HEK293 (cell line): Measurements from ENCODE around the gene PCBP3.

Experiments
- CTCF ChIA-PET: fragments of 350-600 bp; formaldehyde crosslinking; extraction: SDS; loops from one replicate; lab custom pipeline; 2021; ENCODE audit warnings: antibody characterized with exemption; lab: Yijun Ruan, JAX
- POLR2A ChIA-PET: fragments of 300-600 bp; formaldehyde crosslinking; extraction: SDS; loops from one replicate; lab custom pipeline; 2020; ENCODE audit warnings: antibody characterized with exemption, inconsistent platforms; lab: Yijun Ruan, JAX
- H3K27ac ChIP-seq: fragments of 200-500 bp; sonication (Bioruptor generic); 2 replicates; pipeline ENCODE4 v1.5.1; 2014; ENCODE audit warnings: low read depth, low read length, control low read depth, inconsistent platforms; ENCODE audit errors: extremely low read depth
- H3K36me3 ChIP-seq, 2 experiments: fragments of 200-500 bp in 1 of 2; sonication (Bioruptor generic) in 1 of 2; 1 replicate in 1 of 2; 2 replicates in 1 of 2; pipeline ENCODE4 v1.5.1; 2014 to 2017; ENCODE audit warnings: inconsistent platforms in 2 of 2, low read length in 2 of 2; ENCODE audit not compliant: control insufficient read depth in 2 of 2, insufficient read depth in 1 of 2
- H3K4me1 ChIP-seq: fragments of 200-500 bp; sonication (Bioruptor generic); 2 replicates; pipeline ENCODE4 v1.5.1; 2014; ENCODE audit warnings: mild to moderate bottlenecking, low read length, inconsistent platforms; ENCODE audit not compliant: control insufficient read depth, insufficient read depth
- H3K4me3 ChIP-seq: 2 replicates; pipeline ENCODE4 v1.5.1; 2011; ENCODE audit warnings: low read depth, mild to moderate bottlenecking, control low read depth, low read length, moderate library complexity
- H3K9me3 ChIP-seq: fragments of 200-500 bp; sonication (Bioruptor generic); 2 replicates; pipeline ENCODE4 v1.5.1; 2014; ENCODE audit warnings: low read depth, low read length, inconsistent platforms; ENCODE audit not compliant: control insufficient read depth, insufficient read depth
- GLIS2 ChIP-seq: fragments of 450-650 bp; formaldehyde crosslinking; IDR thresholded peaks from 2 replicates; pipeline ENCODE4 v1.5.1; 2016; ENCODE audit warnings: missing biosample characterization, missing genetic modification characterization
- SP2 ChIP-seq: fragments of 450-650 bp; formaldehyde crosslinking; IDR thresholded peaks from 2 replicates; pipeline ENCODE4 v1.5.1; 2016; ENCODE audit warnings: missing biosample characterization, missing genetic modification characterization
- SP3 ChIP-seq: fragments of 450-650 bp; formaldehyde crosslinking; IDR thresholded peaks from 2 replicates; pipeline ENCODE4 v1.5.1; 2016; ENCODE audit warnings: missing biosample characterization, missing genetic modification characterization
- ZBTB21 ChIP-seq: fragments of 450-650 bp; formaldehyde crosslinking; IDR thresholded peaks from 2 replicates; pipeline ENCODE4 v1.5.1; 2017; ENCODE audit warnings: missing biosample characterization, missing genetic modification characterization
- ZBTB7A ChIP-seq: fragments of 450-650 bp; formaldehyde crosslinking; IDR thresholded peaks from 2 replicates; pipeline ENCODE4 v1.5.1; 2016; ENCODE audit warnings: low read depth, missing biosample characterization, missing genetic modification characterization
- ZNF211 ChIP-seq: fragments of 450-650 bp; formaldehyde crosslinking; IDR thresholded peaks from 2 replicates; pipeline ENCODE4 v1.5.1; 2016; ENCODE audit warnings: low read depth, missing biosample characterization, missing genetic modification characterization
- ZNF23 ChIP-seq: fragments of 450-650 bp; formaldehyde crosslinking; IDR thresholded peaks from 2 replicates; pipeline ENCODE4 v1.5.1; 2016; ENCODE audit warnings: missing biosample characterization, missing genetic modification characterization, borderline replicate concordance
- ZNF239 ChIP-seq: fragments of 450-650 bp; formaldehyde crosslinking; IDR thresholded peaks from 2 replicates; pipeline ENCODE4 v1.5.1; 2016; ENCODE audit warnings: missing biosample characterization, missing genetic modification characterization
- ZNF366 ChIP-seq: fragments of 450-650 bp; formaldehyde crosslinking; conservative IDR thresholded peaks from 2 replicates; pipeline ENCODE4 v1.5.1; 2016; ENCODE audit warnings: missing biosample characterization, missing genetic modification characterization
- ZNF473 ChIP-seq: fragments of 450-650 bp; formaldehyde crosslinking; IDR thresholded peaks from 2 replicates; pipeline ENCODE4 v1.5.1; 2017; ENCODE audit warnings: missing biosample characterization, missing genetic modification characterization
- ZNF624 ChIP-seq: fragments of 450-650 bp; formaldehyde crosslinking; IDR thresholded peaks from 2 replicates; pipeline ENCODE4 v1.5.1; 2017; ENCODE audit warnings: missing biosample characterization, missing genetic modification characterization
- ZNF626 ChIP-seq: fragments of 450-650 bp; sonication (Bioruptor Pico); formaldehyde crosslinking; IDR thresholded peaks from 2 replicates; pipeline ENCODE4 v1.5.1; 2018; ENCODE audit warnings: missing biosample characterization, missing genetic modification characterization, inconsistent platforms
- TF ChIP-seq, protein P1 (sequence below): fragments of 450-650 bp; formaldehyde crosslinking; conservative IDR thresholded peaks from 2 replicates; pipeline ENCODE4 v1.5.1; 2016; ENCODE audit warnings: low read depth, missing biosample characterization, missing genetic modification characterization
- TF ChIP-seq, protein P2 (sequence below): fragments of 450-650 bp; formaldehyde crosslinking; conservative IDR thresholded peaks from 2 replicates; pipeline ENCODE4 v1.5.1; 2016; ENCODE audit warnings: low read depth, missing biosample characterization, missing genetic modification characterization
- TF ChIP-seq, protein P3 (sequence below): fragments of 450-650 bp; formaldehyde crosslinking; IDR thresholded peaks from 2 replicates; pipeline ENCODE4 v1.5.1; 2016; ENCODE audit warnings: missing biosample characterization, missing genetic modification characterization

The PCBP3 gene

DNA sequence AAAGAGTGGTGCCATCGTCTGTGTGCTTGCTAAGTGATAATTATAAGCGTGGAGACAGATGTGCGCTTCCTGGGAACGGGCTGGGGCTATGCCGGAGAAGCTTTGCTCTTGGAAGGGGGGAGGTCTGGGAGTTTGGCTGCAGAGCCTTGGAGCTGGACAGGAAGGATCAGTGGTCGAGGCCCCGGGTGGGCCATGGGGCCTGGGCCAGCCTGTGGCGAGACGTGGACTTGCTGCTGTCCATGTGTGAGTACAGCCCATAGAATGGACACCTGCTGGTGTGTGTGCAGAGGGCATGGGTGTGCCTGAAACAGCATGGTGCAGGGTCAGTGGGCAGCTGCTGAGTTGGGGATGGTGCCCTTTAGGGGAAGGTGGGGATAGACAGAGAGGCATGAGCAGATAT, 121.3 kb downstream of the PCBP3 start:
- no peak overlapping the region for H3K27ac ChIP-seq
- POLR2A ChIA-PET = interaction anchor here (0.6 to 0.9 kb wide), 2 partner anchors 10 to 613 kb away, joined by 3 read pairs; no protein-coding TSS in a partner anchor

DNA sequence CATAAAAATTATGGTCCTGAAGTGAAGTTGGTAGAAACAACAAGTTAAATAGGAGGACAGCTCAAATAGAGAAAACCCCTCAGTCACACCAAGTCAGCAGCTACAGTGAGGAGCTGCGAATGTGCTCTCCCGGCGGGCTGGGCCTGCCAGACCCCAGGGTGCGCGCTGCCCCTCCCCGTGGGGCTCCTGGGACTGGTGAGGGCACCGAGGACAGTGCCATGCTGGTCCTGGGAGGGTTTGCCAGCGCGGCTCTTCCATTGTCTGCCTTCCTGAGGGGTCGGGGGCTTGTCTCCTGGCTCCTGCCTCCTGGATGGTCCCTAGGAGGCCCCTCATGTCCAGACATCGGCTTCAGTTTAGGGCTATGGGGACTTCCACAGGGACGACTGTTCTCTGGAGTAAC, 121.8 kb downstream of the PCBP3 start:
- ChIA-PET POLR2A (no interaction called here), CTCF (interaction anchor here (1.8 kb wide), 1 partner anchor 209 kb away, joined by 6 read pairs; no protein-coding TSS in a partner anchor)
- Histone ChIP-seq H3K4me1 (no peaks in the 10 kb centered on the region), H3K27ac (no peak overlapping the region), H3K4me3 (no peak overlapping the region), H3K9me3 (no peaks in the 10 kb centered on the region), H3K36me3 (no peaks in the 10 kb centered on the region)
- TF ChIP-seq ZNF473 (tag by site-specific recombination) = no peak
- no peak for TF ChIP-seq ZNF626 (tag by site-specific recombination)
- TF ChIP-seq, protein P1, sequence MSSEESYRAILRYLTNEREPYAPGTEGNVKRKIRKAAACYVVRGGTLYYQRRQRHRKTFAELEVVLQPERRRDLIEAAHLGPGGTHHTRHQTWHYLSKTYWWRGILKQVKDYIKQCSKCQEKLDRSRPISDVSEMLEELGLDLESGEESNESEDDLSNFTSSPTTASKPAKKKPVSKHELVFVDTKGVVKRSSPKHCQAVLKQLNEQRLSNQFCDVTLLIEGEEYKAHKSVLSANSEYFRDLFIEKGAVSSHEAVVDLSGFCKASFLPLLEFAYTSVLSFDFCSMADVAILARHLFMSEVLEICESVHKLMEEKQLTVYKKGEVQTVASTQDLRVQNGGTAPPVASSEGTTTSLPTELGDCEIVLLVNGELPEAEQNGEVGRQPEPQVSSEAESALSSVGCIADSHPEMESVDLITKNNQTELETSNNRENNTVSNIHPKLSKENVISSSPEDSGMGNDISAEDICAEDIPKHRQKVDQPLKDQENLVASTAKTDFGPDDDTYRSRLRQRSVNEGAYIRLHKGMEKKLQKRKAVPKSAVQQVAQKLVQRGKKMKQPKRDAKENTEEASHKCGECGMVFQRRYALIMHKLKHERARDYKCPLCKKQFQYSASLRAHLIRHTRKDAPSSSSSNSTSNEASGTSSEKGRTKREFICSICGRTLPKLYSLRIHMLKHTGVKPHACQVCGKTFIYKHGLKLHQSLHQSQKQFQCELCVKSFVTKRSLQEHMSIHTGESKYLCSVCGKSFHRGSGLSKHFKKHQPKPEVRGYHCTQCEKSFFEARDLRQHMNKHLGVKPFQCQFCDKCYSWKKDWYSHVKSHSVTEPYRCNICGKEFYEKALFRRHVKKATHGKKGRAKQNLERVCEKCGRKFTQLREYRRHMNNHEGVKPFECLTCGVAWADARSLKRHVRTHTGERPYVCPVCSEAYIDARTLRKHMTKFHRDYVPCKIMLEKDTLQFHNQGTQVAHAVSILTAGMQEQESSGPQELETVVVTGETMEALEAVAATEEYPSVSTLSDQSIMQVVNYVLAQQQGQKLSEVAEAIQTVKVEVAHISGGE (tag by site-specific recombination) = no peak
- TF ChIP-seq, protein P2, sequence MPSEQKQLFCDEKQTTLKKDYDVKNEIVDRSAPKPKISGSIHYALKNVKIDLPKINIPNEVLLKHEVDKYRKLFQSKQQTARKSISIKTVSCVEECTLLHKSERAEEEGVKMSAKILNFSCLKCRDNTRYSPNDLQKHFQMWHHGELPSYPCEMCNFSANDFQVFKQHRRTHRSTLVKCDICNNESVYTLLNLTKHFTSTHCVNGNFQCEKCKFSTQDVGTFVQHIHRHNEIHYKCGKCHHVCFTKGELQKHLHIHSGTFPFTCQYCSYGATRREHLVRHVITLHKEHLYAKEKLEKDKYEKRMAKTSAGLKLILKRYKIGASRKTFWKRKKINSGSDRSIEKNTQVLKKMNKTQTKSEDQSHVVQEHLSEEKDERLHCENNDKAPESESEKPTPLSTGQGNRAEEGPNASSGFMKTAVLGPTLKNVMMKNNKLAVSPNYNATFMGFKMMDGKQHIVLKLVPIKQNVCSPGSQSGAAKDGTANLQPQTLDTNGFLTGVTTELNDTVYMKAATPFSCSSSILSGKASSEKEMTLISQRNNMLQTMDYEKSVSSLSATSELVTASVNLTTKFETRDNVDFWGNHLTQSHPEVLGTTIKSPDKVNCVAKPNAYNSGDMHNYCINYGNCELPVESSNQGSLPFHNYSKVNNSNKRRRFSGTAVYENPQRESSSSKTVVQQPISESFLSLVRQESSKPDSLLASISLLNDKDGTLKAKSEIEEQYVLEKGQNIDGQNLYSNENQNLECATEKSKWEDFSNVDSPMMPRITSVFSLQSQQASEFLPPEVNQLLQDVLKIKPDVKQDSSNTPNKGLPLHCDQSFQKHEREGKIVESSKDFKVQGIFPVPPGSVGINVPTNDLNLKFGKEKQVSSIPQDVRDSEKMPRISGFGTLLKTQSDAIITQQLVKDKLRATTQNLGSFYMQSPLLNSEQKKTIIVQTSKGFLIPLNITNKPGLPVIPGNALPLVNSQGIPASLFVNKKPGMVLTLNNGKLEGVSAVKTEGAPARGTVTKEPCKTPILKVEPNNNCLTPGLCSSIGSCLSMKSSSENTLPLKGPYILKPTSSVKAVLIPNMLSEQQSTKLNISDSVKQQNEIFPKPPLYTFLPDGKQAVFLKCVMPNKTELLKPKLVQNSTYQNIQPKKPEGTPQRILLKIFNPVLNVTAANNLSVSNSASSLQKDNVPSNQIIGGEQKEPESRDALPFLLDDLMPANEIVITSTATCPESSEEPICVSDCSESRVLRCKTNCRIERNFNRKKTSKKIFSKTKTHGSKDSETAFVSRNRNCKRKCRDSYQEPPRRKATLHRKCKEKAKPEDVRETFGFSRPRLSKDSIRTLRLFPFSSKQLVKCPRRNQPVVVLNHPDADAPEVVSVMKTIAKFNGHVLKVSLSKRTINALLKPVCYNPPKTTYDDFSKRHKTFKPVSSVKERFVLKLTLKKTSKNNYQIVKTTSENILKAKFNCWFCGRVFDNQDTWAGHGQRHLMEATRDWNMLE (tag by site-specific recombination) = no peak
- TF ChIP-seq ZNF23 (tag by site-specific recombination) = no peak
- no peak for TF ChIP-seq ZBTB7A (tag by site-specific recombination)

More for the DNA sequence above, 121.3 kb downstream of the PCBP3 start:
- Histone ChIP-seq H3K36me3 (no peaks in the 10 kb centered on the region), H3K4me1 (no peaks in the 10 kb centered on the region), H3K9me3 (no peaks in the 10 kb centered on the region), H3K4me3 (no peak overlapping the region)
- TF ChIP-seq ZNF366 (no peak), SP2 (tag by site-specific recombination) (no peak), ZNF239 (tag by site-specific recombination) (no peak), ZBTB21 (no peak), ZNF211 (no peak), SP3 (no peak), GLIS2 (tag by site-specific recombination) (no peak), ZNF626 (tag by site-specific recombination) (no peak), ZNF624 (tag by site-specific recombination) (no peak)
- TF ChIP-seq, protein P3, sequence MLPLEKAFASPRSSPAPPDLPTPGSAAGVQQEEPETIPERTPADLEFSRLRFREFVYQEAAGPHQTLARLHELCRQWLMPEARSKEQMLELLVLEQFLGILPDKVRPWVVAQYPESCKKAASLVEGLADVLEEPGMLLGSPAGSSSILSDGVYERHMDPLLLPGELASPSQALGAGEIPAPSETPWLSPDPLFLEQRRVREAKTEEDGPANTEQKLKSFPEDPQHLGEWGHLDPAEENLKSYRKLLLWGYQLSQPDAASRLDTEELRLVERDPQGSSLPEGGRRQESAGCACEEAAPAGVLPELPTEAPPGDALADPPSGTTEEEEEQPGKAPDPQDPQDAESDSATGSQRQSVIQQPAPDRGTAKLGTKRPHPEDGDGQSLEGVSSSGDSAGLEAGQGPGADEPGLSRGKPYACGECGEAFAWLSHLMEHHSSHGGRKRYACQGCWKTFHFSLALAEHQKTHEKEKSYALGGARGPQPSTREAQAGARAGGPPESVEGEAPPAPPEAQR (tag by site-specific recombination) = no peak
- CTCF ChIA-PET = interaction anchor here (0.7 to 1.8 kb wide), 2 partner anchors 157 to 209 kb away, joined by 4 to 6 read pairs; no protein-coding TSS in a partner anchor
